ENCODE data around the gene MAGOHB.
A peak's percentile ranks its signal among the peaks of the same experiment; 100 is the strongest.
"Not testable (repeated sequence)": the region's sequence is repeated elsewhere in the genome, so short reads cannot be mapped to it uniquely, and the experiment has no call there.

The MAGOHB gene

DNA sequence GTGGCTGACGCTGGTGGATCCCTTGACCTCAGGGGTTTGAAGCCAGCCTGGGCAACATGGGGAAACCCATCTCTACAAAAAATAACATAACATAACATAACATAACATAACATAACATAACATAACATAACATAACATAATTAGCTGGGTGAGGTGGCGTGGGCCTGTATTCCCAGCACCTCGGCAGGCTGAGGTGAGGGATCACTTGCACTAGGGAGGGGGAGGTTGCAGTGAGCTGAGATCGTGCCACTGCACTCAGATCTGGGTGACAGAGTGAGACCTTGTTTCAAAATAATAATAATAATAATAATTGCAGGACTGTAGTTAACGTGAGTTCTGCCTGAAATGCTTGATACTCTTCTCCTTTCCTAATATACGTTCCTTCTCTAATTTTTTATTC, 1.3 kb downstream of the MAGOHB start:
- no peak for DNase-seq (ENCODE audit: low spot score)

DNA sequence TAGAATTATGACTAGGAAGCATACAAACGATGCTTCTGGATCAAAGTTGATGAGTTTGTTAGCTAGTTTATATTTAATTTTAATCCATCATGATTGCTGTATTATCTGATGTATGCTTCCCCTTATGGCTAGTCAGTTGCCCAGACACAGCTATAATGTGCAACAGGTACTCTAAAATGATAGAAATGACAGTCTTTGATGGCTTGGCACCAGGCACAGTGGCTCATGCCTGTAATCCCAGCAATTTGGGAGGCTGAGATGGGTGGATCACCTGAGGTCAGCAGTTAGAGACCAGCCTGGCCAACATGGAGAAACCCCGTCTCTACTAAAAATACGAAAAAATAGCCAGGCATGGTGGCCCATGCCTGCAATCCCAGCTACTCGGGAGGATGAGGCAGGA, 2.2 kb downstream of the MAGOHB start:
- DNase-seq (ENCODE audit: low spot score): not testable (repeated sequence)

DNA sequence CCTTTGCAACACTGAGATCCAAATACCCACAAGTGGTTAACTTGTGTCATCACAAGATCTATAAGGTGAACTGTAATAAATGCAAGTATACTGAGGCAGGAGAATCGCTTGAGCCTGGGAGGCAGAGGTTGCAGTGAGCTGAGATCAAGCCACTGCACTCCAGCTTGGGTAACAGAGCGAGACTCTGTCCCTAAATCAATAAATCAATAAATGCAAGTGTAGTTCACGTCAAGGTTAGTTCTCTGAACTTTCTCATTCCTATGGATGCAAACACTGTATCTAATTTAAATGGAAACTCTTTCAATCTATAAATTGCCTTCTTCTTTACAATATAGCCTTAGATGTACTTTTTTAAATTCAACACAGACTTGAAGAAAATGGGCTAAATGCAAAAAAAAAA, 3.2 kb downstream of the MAGOHB start:
- DNase-seq (ENCODE audit: low spot score): no peak

DNA sequence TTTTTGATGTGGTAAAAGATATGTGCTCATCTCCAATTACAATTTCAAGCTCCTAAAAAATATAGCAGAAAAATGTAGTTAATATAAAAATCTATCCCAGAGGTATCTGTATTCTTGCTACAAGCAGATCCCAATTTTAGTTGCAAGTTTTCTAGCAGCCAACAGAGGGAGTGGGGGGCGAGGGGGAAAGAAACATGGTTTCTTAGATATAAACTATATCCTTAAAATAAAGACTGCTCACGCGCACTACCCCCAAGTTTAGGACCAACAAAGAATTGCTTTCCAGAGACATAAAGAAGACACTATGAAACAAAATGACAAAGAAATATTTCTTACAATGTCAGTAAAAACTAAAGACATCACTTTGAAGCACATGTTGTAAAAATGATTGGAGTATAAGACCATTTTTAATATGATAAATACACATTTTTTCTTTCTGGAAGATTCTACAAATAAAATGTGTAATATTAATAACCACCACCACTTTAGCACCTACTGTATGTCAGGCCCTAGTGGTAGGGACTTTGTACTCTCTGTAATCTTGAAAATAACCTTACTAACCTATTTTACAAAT, 5.4 kb downstream of the MAGOHB start:
- no peak for DNase-seq (ENCODE audit: low spot score)

DNA sequence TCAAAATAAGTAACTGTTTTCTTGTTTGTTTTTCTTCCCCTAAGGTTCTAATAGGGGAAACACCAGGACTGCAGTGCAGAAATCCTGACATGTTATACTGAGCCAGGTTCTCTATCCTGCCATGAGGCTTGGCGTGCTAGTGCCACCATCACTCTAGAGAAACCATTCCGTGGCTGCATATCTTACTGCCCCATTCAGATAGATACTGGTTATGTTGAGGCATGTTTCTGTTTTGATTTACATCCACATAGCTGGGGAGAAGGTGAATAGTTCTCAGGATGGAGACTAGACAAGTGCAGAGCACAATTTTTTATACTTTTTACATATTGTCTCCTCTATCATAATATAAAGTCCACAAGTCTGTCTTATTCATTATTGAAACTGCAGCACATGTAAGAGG, 11.5 kb downstream of the MAGOHB start:
- DNase-seq (ENCODE audit: low spot score): no peak

DNA sequence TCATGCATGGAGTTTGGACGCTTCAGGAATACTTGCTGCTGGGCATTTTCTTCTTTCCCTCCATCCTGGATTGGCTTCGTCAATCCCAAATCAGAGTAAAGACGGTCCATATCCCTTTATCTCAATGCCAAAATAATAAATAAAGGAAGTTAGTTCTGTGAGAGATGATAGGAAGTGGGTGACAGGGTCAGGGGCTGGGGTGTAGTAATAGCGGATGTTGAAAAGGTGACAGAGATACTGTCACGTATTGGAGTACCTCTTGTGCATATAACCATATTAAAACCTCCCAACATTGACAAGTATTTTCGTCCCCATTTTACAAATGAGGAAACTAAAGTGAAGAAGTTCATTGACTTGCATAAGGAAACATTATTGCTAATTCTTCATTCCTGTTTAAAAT, 12.4 kb downstream of the MAGOHB start:
- DNase-seq (ENCODE audit: low spot score): no peak

DNA sequence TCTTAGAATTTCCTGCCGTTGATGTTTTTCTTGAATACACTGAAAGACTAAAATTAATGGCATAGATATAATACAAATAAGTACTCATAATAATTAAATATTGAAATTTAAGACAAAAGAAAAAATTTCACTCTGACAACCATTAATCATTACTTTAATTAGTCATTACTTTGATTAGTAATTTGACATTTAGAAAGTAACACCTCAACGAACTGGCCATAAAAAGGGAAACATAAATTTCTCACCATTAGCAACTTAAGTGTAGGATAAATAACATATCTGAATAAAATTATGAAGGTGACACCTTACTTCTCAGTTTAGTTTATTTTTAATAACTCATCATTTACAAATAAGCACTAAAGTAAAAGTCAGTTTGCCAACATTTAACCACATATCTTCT, 17.5 kb downstream of the MAGOHB start:
- DNase-seq (ENCODE audit: low spot score): no peak

DNA sequence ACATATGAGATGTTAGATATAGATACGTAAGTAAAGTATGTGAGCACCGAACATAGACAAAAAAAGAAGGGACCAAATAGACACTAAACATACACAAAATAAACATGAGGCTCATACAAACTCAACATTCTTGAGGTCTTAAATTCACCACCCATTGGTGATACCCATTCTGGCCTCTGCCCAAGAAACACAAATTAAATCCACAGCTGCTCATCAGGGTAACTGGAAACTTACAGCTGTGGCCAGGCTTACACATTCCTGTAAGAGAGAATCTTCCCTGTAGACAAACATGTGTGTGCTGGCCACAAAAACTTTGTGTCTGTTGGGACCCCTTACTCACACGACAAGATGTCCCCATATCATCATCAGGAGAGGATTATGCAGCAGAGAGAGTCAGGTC, 22.4 kb downstream of the MAGOHB start:
- DNase-seq (ENCODE audit: low spot score): no peak

DNA sequence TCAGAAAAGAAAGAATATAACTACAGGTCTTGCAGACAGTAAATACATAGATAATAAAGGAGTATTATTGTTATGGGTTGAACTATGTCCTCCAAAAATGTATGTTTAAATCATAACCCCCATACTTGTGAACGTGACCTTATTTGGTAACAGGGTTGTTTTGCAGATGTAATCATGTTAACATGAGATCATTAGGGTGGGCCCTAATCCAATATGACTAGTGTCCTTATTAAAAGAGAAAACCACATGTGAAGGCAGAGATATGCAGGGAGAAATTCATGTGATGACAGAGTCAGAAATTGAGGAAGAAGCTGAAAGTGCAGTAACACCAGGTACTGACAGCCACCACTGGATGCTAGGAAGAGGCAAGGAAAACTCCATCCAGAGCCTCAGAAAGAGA, 29.0 kb downstream of the MAGOHB start:
- no peak for DNase-seq (ENCODE audit: low spot score)

DNA sequence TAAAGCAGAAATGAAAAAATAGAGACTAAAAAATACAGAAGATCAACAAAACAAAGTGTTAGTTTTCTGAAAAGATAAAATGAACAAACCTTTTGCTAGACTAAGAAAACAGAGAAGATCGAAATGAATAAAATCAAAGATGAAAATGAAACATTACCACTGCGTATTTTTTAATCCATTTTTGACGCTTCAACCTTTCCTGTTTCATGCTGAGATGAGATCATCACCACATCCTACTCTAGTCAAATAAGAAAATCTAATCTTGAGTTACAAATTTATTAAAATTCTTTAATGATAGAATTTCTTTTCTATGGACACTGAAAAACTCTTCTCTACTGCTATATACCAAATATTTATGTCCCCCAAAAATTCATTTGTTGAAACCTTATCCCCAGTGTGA, 30.7 kb downstream of the MAGOHB start:
- no peak for DNase-seq (ENCODE audit: low spot score)

DNA sequence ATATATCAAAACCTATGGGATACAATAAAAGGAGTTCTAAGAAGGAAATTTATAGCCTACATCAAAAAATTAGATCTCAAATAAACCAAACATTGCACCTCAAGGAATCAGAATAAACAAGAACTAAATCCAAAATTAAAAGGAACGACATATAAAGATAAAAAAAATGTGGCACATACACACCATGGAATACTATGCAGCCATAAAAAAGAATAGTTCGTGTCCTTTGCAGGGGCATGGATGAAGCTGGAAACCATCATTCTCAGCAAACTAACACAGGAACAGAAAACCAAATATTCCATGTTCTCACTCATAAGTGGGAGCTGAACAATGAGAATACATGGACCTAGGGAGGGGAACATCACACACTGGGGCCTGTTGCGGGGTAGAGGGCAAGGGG, 31.3 kb downstream of the MAGOHB start:
- DNase-seq (ENCODE audit: low spot score): not testable (repeated sequence)

DNA sequence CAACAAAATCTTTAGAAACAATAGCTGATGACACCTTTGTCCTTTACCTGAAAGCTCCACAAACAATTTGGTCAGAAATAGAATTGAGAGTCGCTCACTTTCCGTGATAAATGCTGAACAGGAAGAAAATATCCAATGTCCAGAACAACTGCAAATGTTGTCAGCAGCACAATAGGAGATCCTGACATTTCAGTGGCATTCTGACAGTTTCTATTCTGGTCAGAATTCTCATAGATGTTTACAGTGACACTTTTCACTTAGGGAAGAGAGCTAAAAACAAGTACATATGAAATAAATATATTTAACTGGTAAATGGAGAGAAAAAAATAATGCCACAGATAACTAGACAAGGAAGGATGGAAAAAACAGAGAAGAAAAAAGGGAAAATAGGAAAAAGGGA, 39.1 kb downstream of the MAGOHB start:
- no peak for DNase-seq (ENCODE audit: low spot score)

DNA sequence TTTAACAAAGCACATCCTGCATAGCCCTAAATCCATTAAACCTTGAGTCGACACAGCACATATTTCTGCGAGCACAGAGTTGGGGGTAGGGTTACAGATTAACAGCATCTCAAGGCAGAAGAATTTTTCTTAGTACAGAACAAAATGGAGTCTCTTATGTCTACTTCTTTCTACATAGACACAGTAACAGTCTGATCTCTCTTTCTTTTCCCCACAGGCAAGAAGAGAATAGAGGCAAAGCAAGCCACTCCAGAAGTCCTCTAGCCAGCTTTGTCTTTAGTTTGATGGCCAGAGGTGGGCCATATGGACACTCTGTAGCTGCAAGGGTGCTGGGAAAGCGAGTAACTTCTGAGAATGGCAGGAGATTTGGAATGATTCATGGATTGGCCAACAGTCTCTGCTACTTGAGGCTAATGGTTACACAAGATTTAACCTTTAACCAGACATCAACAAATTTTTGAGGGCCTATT, 41.4 kb downstream of the MAGOHB start:
- not testable (repeated sequence) for DNase-seq (ENCODE audit: low spot score)

DNA sequence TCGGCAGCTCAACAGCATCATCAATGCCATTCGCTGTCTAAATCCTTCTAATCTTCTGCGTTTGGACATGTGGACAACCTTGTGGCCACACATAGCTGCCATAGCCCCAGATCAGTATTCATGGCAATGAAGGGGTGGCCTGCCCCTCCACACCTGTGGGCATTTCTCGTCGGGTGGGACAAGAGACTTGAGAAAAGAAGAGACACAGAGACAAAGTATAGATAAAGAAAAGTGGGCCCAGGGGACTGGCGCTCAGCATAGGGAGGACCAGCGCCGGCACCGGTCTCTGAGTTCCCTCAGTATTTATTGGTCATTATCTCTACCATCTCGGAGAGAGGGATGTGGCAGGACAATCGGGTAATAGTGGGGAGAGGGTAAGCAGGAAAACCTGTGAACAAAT, 42.3 kb downstream of the MAGOHB start:
- DNase-seq (ENCODE audit: low spot score): no peak

DNA sequence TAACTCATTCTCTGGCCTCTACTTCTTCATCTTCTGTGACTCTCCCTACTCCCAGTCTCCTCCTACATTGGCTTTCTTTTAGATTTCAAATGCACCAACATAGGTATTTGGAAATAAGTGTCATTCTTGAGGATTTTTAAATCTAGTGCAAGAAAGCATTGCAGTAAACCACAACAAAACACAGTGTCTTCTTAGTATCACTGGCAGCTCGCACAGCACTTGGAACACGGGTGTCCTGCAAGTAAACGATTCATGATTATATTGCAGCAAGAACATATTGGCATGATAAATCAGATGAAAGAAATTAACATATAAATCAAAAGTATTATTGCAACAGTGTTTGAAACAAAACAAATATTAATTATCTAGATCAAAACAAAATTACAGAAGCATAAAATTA, 45.6 kb downstream of the MAGOHB start:
- DNase-seq (ENCODE audit: low spot score): no peak

DNA sequence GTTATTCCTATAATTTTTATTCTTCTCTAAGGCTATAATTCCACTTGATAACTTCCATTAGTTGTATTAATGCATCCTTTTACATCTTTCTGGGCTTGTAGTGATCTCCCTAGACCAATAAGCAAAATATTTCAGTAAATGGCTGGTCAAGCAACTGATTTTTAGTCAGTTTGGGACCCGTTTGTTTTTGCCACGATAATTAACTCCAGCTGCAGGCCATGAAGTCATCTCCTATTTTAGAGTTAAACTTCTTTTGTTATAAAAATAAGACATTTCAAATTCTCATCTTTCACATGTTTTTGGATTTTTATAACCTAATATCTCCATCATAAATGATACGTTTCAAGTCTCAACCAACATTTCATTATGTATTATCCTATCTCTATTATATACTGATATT, 49.4 kb downstream of the MAGOHB start:
- DNase-seq (ENCODE audit: low spot score): no peak

DNA sequence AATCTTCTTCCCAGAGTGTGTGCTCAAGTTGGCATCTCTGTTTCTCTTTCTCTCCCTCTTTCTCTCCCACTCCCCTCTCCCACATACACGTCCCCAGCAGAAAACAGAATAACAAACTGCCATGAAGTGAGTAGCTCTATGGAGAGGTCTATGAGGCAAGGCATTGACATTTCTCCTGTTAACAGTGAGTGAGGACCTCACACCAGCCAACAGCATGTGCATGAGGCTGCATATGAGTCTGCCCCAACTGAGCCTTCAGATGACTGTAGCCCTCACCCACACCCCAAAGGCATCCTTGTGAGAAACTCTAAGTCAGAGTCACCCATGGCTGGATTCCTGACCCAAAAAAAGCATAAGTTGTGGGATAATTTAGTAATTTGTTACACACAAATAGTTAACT, 50.4 kb downstream of the MAGOHB start:
- DNase-seq (ENCODE audit: low spot score): no peak

DNA sequence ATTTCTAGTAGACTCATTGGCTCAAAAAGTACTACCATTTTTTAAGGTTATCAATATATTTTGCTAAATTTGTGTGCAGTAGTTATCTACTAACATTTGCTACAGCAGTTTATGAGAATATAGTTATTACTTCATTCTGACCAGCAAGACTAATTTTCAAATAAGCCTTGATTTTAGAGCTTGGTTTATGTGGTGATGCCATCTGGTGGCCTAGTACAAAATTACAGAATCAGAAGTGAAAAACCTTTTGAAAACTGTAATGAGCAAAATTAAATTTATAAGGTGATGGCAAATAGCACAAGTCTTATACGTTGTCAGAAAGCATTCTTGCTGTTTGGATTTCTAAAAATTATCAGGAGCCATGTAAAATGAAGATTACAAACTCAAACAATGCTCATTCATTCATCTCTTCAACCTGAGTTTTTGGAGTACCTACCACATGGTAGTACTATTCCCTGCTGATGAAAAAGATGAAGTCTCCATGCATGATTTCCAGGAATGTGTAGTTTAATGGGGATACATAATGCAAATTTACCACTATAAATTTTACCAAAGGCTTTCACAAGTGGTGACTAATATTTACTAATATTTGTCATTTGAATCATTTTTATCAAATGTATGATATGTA, 51.0 kb downstream of the MAGOHB start:
- peak; percentile 70 for DNase-seq (ENCODE audit: low spot score)

DNA sequence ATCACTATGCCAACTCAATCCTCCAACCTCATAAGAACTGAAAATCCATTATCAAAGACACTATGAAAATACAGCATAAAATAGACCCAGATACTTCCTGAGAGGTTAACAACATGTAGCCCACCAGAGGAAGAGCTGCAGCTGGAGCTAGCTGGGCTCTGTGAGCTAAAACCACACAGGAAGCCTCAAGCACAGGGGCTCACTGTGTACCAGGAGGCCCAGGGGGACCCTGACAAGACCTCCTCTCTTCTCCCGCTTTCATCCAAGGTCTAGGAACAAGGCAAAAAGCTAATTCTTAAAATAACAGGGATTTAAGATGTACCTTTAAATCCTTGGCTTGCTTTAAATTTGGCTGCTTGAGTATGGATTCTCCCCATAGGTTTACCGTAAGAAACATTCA, 54.2 kb downstream of the MAGOHB start:
- DNase-seq (ENCODE audit: low spot score): peak; percentile 40

DNA sequence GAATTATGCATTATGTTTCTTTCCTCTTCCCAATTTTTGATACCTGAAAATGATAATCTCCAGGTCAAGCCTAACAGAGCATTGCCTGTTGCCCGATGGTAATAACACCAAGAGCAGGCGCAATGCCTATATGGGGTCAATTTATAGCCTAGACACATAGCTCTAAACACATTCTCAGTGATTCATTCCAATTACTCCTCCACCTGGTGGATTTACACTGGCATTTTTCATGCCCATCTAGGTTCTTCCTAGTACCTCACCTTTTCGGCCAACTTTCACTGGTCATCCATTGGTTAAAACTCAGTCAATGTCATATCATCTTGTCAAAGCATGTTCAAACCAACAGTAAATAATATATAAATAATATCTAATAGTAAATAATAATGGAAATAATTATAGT, 54.6 kb downstream of the MAGOHB start:
- no peak for DNase-seq (ENCODE audit: low spot score)

DNA sequence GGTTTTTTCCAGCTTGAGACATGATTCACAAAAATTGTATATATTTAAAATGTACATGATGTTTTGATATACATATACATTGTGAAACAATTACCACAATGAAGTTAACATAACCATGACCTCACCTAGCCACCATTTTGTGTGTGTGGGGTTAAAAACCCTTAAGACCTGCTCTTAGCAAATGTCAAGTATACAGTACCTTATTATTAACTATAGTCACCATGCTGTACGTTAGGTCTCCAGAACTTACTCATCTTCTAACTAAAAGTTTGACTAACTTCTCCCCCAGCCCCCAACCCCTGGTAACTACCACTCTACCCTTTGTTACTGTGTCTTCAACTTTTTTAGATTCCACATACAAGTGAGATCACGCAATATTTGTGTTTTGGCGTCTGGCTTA, 55.1 kb downstream of the MAGOHB start:
- DNase-seq (ENCODE audit: low spot score): no peak

DNA sequence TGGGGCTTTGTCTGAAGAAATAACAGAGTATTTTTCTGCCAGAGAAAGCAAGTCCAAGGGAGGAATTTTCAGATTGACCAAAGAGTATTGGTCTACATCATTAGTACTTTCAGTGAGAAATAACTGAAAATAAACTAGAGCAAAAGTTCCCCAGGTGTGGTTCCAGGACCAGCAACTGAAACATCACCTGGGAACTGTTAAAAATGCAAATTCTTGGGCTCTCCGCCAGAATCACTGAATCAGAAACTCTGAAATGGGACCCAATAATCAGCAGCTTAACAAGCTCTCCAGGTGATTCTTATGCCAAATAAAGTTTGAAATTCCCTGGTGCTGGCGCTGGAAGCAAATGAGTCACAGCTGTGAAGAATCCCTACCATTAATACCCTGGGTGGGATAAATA, 55.6 kb downstream of the MAGOHB start:
- no peak for DNase-seq (ENCODE audit: low spot score)

DNA sequence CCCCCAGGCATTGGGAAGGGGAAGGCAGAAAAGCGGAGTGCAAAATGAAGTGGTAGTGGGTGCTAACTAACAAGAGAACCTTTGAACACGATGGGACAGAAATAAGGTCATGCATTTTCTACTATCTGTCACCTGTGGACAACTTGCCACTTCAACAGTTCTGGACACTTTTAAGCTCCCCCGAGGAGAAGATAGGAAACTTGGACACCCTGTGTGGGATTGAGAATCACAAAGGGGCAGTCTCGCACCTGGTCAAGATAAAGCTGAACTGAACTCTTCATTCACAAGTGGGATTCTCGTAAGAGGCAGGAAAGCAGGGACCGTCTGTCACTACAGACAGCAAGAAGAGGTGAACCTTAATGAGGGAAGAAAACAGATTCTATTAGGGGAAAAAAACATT, 56.1 kb downstream of the MAGOHB start:
- DNase-seq (ENCODE audit: low spot score): no peak

DNA sequence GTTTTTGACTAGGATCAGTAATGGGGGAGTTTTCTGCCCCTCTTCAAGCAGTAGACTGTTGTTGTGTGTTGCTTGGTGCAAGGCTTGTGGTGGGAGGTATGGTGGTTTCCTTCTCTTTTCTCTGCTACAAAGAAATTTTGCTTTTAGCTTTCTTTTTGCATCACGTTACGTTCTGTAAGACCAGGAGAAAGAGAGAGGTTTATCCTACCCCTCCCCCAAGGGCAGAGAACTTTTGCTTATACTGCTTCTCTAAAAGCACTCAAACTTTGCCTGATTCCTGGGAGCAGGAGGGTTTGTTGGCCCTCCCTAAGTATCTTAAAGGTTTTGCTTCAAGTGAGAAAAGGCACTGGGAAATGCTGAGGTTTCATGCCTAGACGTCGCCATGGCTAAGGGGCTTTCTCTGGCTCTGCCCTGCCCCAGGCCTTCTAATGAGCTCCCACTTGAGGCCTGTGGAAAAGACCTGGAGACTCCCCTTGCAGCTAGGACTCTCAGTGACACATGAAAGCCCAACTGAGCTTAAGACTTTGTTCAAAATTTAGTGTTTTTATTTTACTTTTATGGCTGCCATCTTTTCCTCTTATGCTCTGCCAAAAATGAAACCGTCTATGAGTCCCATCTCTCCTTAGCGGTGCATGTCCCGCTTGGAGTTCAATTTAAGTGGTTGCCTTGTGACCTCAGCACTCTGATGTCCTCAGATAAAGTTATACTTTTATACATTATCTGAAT, 58.5 kb downstream of the MAGOHB start:
- DNase-seq (ENCODE audit: low spot score): peak; percentile 50

Data from CD4-positive, alpha-beta T cell treated with Interleukin-15 for 4 hours (primary cell).